Measurements from ENCODE around the gene GOLGA8R.
"Not testable (repeated sequence)": the region's sequence is repeated elsewhere in the genome, so short reads cannot be mapped to it uniquely, and the experiment has no call there.

Gene GOLGA8R, protein sequence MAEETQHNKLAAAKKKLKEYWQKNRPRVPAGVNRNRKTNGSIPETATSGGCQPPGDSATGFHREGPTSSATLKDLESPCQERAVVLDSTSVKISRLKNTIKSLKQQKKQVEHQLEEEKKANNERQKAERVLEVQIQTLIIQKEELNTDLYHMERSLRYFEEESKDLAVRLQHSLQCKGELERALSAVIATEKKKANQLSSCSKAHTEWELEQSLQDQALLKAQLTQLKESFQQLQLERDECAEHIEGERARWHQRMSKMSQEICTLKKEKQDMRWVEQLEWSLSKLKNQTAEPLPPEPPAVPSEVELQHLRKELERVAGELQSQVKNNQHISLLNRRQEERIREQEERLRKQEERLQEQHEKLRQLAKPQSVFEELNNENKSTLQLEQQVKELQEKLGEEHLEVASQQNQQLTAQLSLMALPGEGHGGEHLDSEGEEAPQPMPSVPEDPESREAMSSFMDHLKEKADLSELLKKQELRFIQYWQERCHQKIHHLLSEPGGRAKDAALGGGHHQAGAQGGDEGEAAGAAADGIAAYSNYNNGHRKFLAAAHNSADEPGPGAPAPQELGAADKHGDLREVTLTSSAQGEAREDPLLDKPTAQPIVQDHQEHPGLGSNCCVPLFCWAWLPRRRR

DNA sequence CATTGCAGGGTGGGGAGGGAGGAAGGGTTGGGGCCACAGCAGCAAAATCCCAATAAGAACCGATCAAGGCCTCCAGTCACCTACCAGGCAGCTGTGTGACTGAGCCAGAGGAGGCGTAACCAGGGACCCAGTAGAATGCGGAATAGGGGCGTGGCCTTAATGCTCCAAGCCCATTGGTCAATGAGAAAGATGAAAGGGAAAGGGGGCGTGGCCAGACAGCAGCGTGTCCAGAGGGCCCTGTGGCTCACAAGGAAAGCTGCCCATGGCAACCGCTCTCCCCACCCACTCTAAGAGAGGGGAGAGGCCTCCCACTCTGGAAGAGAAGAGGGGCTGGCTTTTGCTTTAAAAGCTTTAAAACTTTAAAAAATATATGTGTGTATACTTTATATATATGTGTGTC, at the start of gene GOLGA8R:
TSS of gene GOLGA8R (minus strand) at position 101 of the 400 bp plus-strand sequence. CDS start at position 3, 98 bp downstream.
- DNase-seq = not testable (repeated sequence)

DNA sequence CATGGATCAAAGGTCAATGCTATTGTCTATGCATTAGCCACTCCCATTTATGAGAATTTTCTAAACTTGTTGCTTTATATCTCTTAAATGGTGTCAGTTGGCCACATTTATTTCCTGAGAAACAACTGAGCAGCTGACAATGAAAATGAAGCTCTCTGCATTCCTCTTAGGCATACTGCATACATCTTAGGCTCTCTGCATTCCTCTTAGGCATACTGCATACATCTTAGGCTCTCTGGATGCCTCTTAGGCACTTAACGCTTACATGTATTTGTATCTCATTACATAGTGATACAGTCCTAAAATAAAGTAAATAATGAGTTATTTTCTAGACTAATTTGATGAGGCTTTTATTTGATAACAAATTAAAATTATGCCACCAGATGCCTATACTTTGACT, 49.8 kb upstream of the GOLGA8R start:
- not testable (repeated sequence) for DNase-seq

DNA sequence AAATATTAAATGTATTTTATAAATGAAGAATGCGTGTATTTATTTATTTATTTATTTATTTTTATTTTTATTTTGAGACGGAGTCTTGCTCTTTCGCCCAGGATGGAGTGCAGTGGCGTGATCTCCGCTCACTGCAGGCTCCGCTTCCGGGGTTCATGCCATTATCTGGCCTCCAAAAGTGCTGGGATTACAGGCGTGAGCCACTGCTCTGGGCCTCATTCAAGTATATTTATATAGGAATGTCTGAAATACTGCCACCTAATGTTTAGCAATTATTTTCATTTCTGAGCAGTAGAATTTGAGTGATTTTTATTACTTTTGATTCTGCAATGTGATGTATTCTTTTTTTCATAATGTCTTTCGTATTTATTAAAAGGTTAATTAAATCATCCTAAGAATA, 48.1 kb upstream of the GOLGA8R start:
- DNase-seq = not testable (repeated sequence)

- not testable (repeated sequence) for DNase-seq
These were observed 38.6 kb upstream of the GOLGA8R start for GRCh38 chr15:30452702-30453101.

GRCh38 chr15:30438348-30438747, 24.3 kb upstream of the GOLGA8R start:
- not testable (repeated sequence) for DNase-seq

DNA sequence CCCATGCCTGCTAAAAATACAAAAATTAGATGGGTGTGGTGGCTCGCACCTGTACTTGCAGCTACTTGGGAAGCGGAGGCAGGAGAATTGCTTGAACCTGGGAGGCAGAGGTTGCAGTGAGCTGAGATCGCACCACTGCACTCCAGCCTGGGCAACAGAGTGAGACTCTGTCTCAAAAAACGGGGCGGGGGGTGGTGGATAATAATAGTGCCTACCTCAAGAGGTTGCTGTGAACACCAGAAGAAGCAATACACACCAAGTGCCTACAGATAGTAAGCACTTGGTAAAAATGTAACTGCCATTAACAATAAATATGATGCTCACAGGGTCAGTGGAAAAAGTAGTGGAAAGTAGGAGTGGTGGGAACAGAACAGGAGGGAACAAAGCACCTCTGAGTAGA, 21.8 kb upstream of the GOLGA8R start:
- DNase-seq = not testable (repeated sequence)

- not testable (repeated sequence) for DNase-seq
These were observed 6.7 kb upstream of the GOLGA8R start for GRCh38 chr15:30420723-30421122.

DNA sequence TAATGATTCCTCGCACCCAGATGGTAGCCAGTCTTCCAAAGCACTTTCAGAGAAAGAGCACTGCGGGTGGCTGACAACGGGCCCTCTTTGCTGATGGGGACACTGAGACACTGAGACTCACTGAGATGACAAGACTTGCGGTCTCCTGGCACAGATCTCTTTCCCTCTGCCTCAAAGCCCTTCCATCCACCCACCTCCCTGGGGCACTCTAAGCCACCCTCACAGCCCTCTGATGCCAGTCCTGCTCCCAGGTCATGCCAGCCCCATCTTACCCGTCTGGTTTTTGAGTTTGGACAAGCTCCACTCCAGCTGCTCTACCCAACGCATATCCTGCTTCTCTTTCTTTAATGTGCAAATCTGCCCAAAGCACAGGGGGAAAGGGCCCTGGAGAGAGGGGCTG, 6.4 kb downstream of the GOLGA8R start:
- not testable (repeated sequence) for DNase-seq

- DNase-seq = not testable (repeated sequence)
These were observed 15.1 kb downstream of the GOLGA8R start for GRCh38 chr15:30398988-30399387.

DNA sequence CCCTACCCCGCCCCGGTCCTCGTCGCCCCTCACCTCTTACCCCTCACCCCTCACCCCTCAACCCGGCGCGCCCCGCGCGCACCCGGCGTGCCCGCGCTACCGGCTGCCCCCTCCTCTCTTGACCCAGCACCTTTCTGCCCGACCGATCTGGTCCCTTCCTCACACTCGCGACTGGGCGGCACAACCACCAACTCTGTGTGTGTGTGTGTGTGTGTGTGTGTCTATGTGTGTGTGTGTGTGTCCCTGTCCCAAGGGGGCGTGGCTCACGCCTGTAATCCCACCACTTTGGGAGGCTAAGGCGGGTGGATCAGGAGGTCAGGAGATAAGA, 20.4 kb downstream of the GOLGA8R start:
- not testable (repeated sequence) for DNase-seq

DNA sequence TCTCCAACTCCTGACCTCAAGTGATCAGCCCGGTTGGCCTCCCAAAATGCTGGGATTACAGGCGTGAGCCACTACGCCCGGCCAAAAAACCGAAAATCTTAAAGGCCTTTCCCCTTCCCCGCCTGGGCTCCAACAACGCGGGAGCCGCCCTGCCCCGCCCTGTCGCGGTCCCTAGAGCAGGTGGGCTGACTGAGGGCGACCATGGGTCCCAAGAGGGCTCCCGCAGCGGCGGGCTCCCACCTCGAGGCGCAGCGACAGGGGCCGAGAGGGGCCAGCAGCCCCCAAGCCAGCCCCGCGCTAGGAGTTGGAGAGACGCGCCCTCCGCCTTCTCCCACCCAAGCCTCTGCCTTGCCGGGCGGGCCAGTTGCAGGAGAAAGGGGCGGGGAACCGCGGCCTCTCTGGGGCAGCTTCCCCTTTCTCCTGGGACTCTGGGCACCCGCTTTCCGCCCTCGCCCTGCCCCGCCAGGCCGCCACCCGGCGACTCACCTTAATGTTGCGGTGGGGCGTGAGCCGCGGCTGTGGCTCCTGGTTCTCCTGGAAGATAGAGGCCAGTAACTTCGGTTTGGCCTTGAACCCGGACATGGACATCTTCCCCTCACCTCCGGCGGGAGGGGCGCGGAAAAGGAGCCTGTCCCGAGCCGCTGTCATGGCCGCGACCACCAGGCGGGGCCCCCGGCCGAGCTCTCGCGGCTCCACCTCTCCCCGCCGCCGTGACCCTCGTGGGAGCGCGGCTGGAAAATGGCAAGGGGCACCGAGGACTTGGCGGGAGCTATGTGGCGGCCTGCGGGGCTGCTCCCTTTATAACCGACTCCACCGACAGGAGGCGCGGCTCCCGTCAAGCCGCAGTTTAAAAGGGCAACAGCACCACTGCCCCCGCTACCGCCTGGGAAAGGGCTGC, 21.0 kb downstream of the GOLGA8R start, which contains the start of gene CHRFAM7A:
TSS of gene CHRFAM7A (minus strand) at position 775 of the 898 bp plus-strand sequence. CDS start 10,189 bp downstream, outside the sequence.
- not testable (repeated sequence) for DNase-seq

DNA sequence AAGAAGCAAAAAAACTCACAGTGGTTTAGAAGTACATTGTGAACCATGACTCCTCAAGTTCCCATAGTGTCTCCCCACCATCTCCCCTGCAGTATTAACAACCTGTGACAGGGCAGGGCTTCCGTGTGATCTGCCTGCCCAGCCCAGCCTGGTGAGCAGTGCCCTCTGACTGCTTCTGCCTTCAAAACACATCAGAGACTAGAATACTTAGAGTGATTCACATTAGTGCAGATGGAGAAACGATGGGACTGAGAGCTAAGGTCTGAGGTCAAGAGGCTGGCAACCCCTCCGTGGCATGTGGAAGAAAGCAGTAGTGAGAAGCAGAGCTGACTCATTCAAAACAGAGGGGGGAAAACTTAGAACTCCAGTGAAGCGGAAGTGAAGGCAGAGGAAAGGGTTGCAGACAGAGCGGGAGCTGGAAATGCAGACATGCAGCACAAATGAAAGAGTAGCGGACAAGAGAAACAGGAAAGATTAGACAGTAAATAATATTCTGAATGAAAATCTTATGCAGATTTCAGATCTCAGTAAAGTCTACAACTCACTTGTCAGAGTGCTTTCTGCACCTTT, 27.7 kb downstream of the GOLGA8R start:
- DNase-seq = not testable (repeated sequence)

DNA sequence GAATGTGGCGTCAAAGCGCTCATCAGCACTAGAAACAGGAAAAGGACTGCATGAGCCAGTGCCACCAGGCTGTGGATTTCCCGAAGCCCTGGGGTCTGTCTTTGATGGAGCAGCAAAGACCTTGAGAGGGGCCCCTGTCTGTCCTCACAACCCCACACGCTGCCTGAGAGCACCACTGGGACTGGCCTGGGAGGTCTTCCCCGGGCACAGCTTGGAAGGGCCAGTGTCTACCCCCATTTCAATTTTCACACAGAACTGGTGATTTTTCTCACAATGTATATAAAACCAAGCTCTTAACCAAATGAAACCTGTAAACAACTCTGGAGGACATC, 37.0 kb downstream of the GOLGA8R start:
- not testable (repeated sequence) for DNase-seq

DNA sequence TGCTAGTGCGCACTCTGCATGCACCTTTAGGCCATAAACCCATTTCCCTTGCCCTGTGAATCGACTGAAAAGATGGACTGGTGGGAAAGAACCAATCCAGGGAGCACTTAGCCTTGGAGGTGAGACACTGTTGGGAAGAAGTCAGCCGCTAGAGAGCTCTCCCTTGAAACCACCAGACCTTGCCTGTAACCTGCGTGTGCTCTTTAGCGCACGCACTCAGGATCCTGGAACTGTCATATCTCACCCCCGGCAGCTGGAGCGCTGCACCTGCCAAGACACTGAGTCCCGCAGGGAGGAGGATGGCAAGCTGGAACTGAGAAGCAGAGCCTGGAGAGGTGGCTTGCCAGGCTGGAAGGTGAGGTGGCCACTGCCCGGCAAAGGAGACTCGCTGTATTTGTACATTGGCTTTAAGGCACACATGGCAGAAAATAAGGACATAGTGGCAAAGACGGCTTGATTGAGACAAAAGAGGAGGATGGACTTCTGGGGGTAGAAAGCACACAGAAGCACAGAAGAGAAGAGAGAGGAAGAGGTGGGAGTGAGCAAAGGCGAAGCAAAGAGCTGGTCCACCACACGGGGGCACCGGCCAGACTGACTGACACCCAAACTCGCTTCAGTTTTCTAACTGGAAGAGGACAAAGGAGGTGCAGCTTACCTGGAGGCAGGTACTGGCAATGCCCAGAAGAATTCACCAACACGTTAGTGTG, 37.5 kb downstream of the GOLGA8R start:
- not testable (repeated sequence) for DNase-seq

DNA sequence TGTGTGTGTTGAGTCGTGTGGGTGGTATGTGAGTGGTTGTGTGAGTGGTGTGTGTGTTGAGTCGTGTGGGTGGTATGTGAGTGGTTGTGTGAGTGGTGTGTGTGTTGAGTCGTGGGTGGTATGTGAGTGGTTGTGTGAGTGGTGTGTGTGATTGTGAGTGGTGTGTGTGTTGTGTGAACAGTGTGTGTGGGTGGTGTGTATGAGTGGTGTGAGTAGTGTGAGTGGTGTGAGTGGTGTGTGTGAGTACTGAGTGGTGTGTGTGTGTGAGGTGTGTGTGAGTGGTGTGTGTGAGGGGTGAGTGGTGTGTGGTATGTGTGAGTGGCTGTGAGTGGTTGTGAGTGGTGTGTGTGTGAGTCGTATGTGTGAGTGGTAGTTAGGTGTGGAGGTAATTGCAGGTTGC, 38.2 kb downstream of the GOLGA8R start:
- not testable (repeated sequence) for DNase-seq

GRCh38 chr15:30374862-30375261, 39.2 kb downstream of the GOLGA8R start:
- DNase-seq = not testable (repeated sequence)

- not testable (repeated sequence) for DNase-seq
These were observed 45.8 kb downstream of the GOLGA8R start for GRCh38 chr15:30368271-30368670.

DNA sequence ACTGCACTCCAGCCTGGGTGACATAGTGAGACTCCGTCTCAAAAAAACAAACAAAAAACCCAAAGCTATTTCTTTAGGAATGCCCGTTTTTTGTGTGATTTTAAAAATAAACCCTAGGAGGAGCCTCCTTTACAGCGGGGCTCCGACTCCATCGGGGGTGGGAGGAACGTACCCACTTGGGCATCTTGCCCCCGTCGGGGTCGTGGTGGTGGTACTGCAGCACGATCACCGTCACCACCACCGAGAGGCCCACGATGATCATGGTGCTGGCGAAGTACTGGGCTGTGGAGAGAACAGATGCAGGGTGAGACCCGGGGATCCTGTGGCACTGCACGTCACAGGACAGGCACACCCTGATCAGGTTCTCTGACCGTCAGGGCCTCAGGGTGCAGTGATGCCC, 46.8 kb downstream of the GOLGA8R start:
- DNase-seq = not testable (repeated sequence)

- DNase-seq = not testable (repeated sequence)
These were observed 52.7 kb downstream of the GOLGA8R start for GRCh38 chr15:30361404-30361803.

DNA sequence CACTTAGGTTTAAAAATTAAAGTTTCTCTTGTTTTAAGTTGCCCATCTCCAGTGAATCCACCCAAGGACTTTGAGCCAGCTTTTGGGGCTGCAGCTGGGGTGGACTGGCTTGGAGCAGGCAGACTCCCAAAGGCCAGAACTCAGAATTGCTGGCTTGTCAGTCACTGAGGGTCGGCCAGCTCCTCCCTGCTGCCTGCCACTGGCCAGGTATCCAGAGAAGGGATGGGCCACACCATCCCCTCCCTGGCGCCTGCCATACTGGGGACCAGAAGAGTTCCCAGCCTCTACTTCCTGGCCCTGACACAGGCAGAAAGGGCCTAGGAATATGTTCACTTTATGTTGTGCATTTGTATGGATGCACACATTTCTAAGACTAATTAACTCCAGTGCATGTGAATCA, 53.1 kb downstream of the GOLGA8R start:
- not testable (repeated sequence) for DNase-seq

DNA sequence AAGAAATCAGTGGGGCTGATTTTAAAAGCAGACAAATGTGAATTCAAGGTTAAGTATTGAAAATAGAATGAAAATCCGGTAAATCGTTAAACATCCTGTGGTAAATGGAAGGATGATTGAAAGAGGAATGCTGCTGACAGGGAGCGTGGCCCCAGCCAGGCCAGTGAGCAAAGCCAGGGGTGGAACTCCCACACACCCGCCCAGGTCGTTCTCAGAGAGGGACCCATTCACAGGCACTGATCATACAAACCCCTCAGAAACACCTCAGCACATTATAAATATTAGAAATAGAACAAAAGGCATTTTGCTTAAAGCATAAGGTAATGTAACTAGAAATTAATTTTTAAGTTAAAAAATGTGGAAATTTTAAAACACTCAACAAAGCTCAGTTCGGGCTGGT, 59.0 kb downstream of the GOLGA8R start:
- not testable (repeated sequence) for DNase-seq
